ENCODE data around the gene SDC4.

Gene SDC4

GRCh38 chr20:45282700-45283550 lies 65.3 kb downstream of the SDC4 start:
- H3K4me3 ChIP-seq (ENCODE audit: low read depth, low read length), result no peak overlapping the region
- H3K36me3 ChIP-seq (ENCODE audit: control insufficient read depth in 2 of 2, insufficient read depth in 1 of 2, low read length in 2 of 2), result no peaks in the 10 kb centered on the region
- CTCF ChIA-PET, result interaction anchor here (0.6 to 2.8 kb wide), 4 partner anchors 8 to 144 kb away, joined by 3 to 14 read pairs (median 11); no protein-coding TSS in a partner anchor
- TF ChIP-seq, protein P1, sequence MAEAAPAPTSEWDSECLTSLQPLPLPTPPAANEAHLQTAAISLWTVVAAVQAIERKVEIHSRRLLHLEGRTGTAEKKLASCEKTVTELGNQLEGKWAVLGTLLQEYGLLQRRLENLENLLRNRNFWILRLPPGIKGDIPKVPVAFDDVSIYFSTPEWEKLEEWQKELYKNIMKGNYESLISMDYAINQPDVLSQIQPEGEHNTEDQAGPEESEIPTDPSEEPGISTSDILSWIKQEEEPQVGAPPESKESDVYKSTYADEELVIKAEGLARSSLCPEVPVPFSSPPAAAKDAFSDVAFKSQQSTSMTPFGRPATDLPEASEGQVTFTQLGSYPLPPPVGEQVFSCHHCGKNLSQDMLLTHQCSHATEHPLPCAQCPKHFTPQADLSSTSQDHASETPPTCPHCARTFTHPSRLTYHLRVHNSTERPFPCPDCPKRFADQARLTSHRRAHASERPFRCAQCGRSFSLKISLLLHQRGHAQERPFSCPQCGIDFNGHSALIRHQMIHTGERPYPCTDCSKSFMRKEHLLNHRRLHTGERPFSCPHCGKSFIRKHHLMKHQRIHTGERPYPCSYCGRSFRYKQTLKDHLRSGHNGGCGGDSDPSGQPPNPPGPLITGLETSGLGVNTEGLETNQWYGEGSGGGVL (tag by site-specific recombination; IDR thresholded peaks at IDR 0.05), result peak; percentile 27; the same call in 1 of the 2 replicates
- TF ChIP-seq, protein P2, sequence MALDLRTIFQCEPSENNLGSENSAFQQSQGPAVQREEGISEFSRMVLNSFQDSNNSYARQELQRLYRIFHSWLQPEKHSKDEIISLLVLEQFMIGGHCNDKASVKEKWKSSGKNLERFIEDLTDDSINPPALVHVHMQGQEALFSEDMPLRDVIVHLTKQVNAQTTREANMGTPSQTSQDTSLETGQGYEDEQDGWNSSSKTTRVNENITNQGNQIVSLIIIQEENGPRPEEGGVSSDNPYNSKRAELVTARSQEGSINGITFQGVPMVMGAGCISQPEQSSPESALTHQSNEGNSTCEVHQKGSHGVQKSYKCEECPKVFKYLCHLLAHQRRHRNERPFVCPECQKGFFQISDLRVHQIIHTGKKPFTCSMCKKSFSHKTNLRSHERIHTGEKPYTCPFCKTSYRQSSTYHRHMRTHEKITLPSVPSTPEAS (tag by site-specific recombination; IDR thresholded peaks at IDR 0.05), result peak; percentile 87
- TF ChIP-seq ZNF544 (tag by site-specific recombination; IDR thresholded peaks at IDR 0.05) (peak; percentile 44; the same call in 1 of the 2 replicates), ZNF571 (tag by site-specific recombination; IDR thresholded peaks at IDR 0.05) (no peak), ZNF549 (tag by site-specific recombination; IDR thresholded peaks at IDR 0.05) (no peak), ZNF155 (tag by site-specific recombination; IDR thresholded peaks at IDR 0.05) (no peak), GLI4 (tag by site-specific recombination; IDR thresholded peaks at IDR 0.05) (no peak), ZSCAN23 (tag by site-specific recombination; IDR thresholded peaks at IDR 0.05) (no peak), ZNF791 (tag by site-specific recombination; IDR thresholded peaks at IDR 0.05) (peak; percentile 64; the same call in 1 of the 2 replicates), ZNF324 (tag by site-specific recombination; IDR thresholded peaks at IDR 0.05) (no peak), ZNF354C (tag by site-specific recombination; IDR thresholded peaks at IDR 0.05; ENCODE audit: borderline replicate concordance, low read depth) (no peak), ZNF785 (tag by site-specific recombination; IDR thresholded peaks at IDR 0.05) (peak; percentile 72; the same call in 1 of the 2 replicates), GLIS2 (tag by site-specific recombination; IDR thresholded peaks at IDR 0.05) (0 out of 2 replicates have a peak, but pooled peaks have one; percentile 24), PRDM1 (tag by site-specific recombination; IDR thresholded peaks at IDR 0.05) (peak; percentile 54), SP2 (tag by site-specific recombination; IDR thresholded peaks at IDR 0.05) (no peak), ZNF133 (tag by site-specific recombination; IDR thresholded peaks at IDR 0.05) (peak; percentile 20; the same call in 1 of the 2 replicates), ZNF792 (tag by site-specific recombination; IDR thresholded peaks at IDR 0.05) (no peak), ZNF274 (IDR thresholded peaks at IDR 0.05; ENCODE audit: low read length) (no peak), ZNF274 (tag by site-specific recombination; IDR thresholded peaks at IDR 0.05; ENCODE audit: borderline replicate concordance) (peak; percentile 52; the same call in 1 of the 2 replicates), ZNF114 (tag by site-specific recombination; IDR thresholded peaks at IDR 0.05) (0 out of 2 replicates have a peak, but pooled peaks have one; percentile 17), ZNF16 (tag by site-specific recombination; IDR thresholded peaks at IDR 0.05; ENCODE audit: low read depth) (no peak), ZNF626 (tag by site-specific recombination; IDR thresholded peaks at IDR 0.05) (no peak)
- TF ChIP-seq, protein P3, sequence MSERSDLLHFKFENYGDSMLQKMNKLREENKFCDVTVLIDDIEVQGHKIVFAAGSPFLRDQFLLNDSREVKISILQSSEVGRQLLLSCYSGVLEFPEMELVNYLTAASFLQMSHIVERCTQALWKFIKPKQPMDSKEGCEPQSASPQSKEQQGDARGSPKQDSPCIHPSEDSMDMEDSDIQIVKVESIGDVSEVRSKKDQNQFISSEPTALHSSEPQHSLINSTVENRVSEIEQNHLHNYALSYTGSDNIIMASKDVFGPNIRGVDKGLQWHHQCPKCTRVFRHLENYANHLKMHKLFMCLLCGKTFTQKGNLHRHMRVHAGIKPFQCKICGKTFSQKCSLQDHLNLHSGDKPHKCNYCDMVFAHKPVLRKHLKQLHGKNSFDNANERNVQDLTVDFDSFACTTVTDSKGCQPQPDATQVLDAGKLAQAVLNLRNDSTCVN (tag by site-specific recombination; optimal IDR thresholded peaks at IDR 0.05), result peak; percentile 16
- TF ChIP-seq, protein P4, sequence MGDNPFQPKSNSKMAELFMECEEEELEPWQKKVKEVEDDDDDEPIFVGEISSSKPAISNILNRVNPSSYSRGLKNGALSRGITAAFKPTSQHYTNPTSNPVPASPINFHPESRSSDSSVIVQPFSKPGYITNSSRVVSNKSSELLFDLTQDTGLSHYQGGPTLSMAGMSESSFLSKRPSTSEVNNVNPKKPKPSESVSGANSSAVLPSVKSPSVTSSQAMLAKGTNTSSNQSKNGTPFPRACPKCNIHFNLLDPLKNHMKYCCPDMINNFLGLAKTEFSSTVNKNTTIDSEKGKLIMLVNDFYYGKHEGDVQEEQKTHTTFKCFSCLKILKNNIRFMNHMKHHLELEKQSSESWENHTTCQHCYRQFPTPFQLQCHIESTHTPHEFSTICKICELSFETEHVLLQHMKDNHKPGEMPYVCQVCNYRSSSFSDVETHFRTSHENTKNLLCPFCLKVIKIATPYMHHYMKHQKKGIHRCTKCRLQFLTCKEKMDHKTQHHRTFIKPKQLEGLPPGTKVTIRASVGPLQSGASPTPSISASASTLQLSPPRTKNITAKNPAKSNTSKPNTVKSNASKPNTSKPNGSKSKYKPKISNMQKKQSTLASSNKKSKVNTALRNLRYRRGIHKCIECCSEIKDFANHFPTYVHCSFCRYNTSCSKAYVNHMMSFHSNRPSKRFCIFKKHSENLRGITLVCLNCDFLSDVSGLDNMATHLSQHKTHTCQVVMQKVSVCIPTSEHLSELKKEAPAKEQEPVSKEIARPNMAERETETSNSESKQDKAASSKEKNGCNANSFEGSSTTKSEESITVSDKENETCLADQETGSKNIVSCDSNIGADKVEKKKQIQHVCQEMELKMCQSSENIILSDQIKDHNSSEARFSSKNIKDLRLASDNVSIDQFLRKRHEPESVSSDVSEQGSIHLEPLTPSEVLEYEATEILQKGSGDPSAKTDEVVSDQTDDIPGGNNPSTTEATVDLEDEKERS (tag by site-specific recombination; IDR thresholded peaks at IDR 0.05), result no peak
- TF ChIP-seq, protein P5, sequence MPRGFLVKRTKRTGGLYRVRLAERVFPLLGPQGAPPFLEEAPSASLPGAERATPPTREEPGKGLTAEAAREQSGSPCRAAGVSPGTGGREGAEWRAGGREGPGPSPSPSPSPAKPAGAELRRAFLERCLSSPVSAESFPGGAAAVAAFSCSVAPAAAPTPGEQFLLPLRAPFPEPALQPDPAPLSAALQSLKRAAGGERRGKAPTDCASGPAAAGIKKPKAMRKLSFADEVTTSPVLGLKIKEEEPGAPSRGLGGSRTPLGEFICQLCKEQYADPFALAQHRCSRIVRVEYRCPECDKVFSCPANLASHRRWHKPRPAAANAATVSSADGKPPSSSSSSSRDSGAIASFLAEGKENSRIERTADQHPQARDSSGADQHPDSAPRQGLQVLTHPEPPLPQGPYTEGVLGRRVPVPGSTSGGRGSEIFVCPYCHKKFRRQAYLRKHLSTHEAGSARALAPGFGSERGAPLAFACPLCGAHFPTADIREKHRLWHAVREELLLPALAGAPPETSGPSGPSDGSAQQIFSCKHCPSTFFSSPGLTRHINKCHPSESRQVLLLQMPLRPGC (tag by site-specific recombination; IDR thresholded peaks at IDR 0.05), result 0 out of 2 replicates have a peak, but pooled peaks have one; percentile 12
- POLR2A ChIA-PET, result interaction anchor here (0.6 kb wide), 1 partner anchor 37 kb away, joined by 4 read pairs; no protein-coding TSS in a partner anchor
- no peak overlapping the region for H3K27ac ChIP-seq (ENCODE audit: extremely low read depth, low read depth, low read length)
- no peaks in the 10 kb centered on the region for H3K9me3 ChIP-seq (ENCODE audit: control insufficient read depth, insufficient read depth, low read depth, low read length)
- no peaks in the 10 kb centered on the region for H3K4me1 ChIP-seq (ENCODE audit: control insufficient read depth, insufficient read depth, low read length)

All from HEK293 (cell line).